HG03378 (cell line): ENCODE results near the gene C3orf22.

ENCODE experiments used
- ATAC-seq: cut with Tn5 transposase; IDR thresholded peaks from one replicate; pipeline ENCODE4 v1.9.1; 2021; ENCODE audit warnings: mild to moderate bottlenecking, moderate library complexity; ENCODE audit not compliant: unreplicated experiment

Gene C3orf22

DNA sequence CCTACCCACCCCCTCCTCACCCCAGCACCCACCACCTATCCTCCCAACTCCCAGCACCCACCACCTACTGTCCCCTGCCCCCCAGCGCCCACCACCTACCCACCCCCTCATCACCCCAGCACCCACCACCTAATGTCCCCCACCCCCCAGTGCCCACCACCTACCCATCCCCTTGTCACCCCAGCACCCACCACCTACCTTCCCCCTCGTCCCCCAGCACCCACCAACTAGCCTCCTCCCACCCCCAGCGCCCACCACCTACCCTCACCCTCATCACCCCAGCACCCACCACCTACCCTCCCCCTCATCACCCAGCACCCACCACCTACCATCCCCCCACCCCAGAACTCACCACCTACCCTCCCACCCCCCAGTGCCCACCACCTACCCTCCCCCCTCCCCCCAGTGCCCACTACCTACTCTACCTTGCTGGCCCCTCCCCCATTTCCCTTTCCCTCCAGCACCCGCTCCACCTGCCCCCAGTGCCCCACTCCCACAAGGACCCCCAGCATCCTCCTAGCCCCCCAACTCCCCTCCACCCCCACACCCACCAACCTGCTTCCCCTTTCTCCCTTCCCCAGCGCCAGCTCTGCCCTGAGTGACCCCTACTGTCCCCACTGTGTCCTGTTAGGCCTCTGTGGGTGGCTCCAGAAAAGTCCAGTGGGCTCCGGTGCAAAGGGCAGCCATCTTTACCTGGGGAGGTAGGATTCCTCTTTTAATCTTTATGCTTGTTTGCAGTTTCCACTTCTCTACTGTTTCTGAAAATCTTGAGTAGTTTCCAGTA is 42.4 kb downstream of the C3orf22 start:
- no peak for ATAC-seq

DNA sequence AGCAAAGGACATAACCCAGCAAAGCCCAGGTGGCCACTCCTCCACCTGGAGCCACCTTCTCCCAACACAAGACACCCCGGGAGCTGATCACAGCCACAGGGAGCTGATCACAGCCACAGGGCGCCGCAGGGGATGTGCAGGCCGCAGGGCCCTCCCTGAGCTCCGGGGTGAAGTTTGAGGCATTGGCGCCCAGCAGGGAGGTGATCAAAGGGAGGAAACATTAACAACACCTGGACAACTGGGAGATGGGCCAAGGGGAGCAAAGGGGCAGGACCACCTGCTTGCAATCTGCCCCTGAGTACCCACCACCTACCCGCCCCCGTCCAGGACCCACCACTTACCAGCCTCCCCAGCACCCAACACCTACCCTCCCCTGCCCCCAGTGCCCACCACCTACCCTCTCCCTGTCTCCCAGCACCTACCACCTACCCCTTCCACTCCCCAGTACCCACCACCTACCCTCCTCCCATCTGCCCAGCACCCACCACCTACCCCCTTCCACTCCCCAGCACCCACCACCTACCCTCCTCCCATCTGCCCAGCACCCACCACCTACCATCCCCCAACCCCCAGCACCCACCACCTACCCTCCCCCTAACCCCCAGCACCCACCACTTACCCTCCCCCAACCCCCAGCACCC is 43.5 kb downstream of the C3orf22 start:
- ATAC-seq = no peak

GRCh38 chr3:126514161-126514560 is 44.6 kb downstream of the C3orf22 start:
- no peak for ATAC-seq

DNA sequence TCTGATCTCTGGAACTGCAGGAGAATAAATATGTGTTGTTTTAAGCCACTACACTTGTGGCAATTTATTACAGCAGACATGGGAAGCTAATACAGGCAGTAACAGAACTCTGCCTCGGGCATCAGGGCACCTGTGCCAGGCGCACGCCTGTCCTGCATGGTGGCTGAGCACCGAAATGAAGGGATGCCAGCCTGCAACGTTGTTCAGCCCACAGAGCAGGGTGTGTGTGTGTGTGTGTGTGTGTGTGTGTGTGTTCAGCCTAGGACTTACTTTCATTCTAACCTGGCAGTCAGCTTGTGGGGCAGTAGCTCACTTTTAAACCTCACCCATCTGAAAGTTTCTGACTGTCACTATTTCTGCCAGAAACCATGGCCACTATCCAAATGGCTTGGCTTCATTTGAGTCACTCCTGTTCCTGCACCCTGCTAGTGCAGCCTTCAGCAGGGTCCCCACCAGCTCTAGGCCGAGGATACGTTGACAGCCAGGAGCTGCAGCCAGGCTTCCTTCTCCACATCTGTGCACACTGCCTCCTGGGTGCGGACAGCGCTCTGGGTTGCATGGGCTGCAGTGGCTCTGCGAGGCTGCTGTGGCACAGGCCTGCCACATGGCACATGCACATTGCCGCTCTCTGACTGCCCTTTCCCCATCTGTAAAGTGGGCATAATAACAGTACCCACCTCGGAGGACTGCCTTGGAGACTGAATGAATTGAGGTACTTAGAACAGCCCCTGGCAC is 45.6 kb downstream of the C3orf22 start:
- ATAC-seq = no peak

GRCh38 chr3:126512026-126512425 is 46.7 kb downstream of the C3orf22 start:
- no peak for ATAC-seq

- ATAC-seq = no peak
Observed at GRCh38 chr3:126511291-126511690, 47.4 kb downstream of the C3orf22 start.

- no peak for ATAC-seq
Observed at GRCh38 chr3:126510308-126510910, 48.3 kb downstream of the C3orf22 start.

GRCh38 chr3:126509597-126510307 is 49.0 kb downstream of the C3orf22 start:
- no peak for ATAC-seq

DNA sequence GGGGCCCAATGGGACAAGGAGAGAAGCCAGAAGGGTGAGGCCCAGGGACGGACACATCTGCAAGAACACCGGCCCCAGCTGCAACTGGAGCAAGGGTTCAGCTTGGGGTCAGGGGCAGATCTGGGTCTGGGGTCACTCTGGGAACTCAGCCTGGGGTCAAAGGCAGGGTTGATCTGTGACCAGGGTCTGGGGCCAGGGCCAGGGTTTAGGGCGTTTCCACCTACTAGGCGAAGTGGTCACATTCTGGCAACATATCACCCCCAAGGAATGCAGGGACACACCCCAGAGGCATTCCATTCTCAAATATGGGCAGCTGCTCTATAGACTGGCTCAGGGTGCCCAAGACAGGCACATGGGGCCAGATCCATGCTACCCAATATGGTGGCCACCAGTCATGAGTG is 50.2 kb downstream of the C3orf22 start:
- ATAC-seq = no peak

GRCh38 chr3:126507886-126508285 is 50.8 kb downstream of the C3orf22 start:
- ATAC-seq = no peak

- no peak for ATAC-seq
Observed at GRCh38 chr3:126503701-126504100, 55.0 kb downstream of the C3orf22 start.

- ATAC-seq = no peak
Observed at GRCh38 chr3:126502656-126503055, 56.1 kb downstream of the C3orf22 start.

- no peak for ATAC-seq
Observed at GRCh38 chr3:126501736-126502135, 57.0 kb downstream of the C3orf22 start.

DNA sequence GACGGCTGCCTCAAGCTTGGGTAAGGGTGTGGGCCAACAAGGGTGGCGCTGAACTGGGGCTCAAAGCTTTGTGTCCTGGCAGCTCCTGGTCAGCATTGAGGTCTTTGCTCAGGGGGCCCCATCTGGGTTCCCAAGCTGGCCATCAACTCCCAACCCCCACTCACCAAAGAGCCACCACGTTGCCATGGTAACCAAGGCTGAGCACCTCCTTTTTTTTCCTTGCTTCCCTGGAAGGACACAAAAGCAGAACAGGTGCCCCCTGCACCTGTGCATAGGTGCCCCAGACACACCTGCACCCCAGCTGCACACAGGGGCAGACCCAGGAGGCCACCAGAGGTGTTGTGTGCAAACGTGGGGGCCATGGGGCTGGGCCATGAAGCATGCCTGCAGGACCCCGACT is 57.7 kb downstream of the C3orf22 start:
- ATAC-seq = no peak

DNA sequence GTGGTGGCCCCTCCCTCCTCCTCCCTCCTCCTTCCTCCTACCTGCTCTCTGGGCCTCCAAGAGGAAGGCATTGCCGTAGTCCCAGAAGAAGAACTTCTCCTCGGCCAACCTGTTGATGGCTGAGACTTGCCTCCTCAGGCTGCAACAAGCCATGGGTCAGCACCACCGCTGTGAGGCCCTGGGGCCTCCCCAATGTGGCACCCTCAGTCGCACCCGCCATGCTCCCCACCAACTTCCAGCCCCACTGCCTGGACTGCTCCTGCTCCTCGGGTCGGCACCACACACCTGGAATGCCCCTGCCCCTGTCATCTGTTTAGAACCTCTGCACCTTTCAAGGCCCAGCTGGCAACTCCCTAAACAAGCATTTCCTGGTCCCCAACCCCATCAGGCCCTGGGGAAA is 58.7 kb downstream of the C3orf22 start:
- no peak for ATAC-seq
